ENCODE data around the gene STING1.
"Not testable (repeated sequence)": the region's sequence is repeated elsewhere in the genome, so short reads cannot be mapped to it uniquely, and the experiment has no call there.

Gene STING1

GRCh38 chr5:139451878-139452660 is 30.5 kb downstream of the STING1 start:
- no peak for DNase-seq (ENCODE audit: low read depth)
- no peak for TF ChIP-seq CTCF (IDR thresholded peaks at IDR 0.05; ENCODE audit: control insufficient read depth, extremely low read depth, insufficient read depth)
- no peak overlapping the region for H3K4me3 ChIP-seq (ENCODE audit: low read depth, low read length)

GRCh38 chr5:139451176-139451575 is 31.4 kb downstream of the STING1 start:
- no peak for DNase-seq (ENCODE audit: low read depth)
- H3K4me3 ChIP-seq (ENCODE audit: low read depth, low read length), result no peak overlapping the region
- TF ChIP-seq CTCF (IDR thresholded peaks at IDR 0.05; ENCODE audit: control insufficient read depth, extremely low read depth, insufficient read depth), result no peak

- no peak for TF ChIP-seq CTCF (IDR thresholded peaks at IDR 0.05; ENCODE audit: control insufficient read depth, extremely low read depth, insufficient read depth)
- DNase-seq (ENCODE audit: low read depth), result no peak
- H3K4me3 ChIP-seq (ENCODE audit: low read depth, low read length), result no peak overlapping the region
These were observed 35.4 kb downstream of the STING1 start for GRCh38 chr5:139446956-139447779.

DNA sequence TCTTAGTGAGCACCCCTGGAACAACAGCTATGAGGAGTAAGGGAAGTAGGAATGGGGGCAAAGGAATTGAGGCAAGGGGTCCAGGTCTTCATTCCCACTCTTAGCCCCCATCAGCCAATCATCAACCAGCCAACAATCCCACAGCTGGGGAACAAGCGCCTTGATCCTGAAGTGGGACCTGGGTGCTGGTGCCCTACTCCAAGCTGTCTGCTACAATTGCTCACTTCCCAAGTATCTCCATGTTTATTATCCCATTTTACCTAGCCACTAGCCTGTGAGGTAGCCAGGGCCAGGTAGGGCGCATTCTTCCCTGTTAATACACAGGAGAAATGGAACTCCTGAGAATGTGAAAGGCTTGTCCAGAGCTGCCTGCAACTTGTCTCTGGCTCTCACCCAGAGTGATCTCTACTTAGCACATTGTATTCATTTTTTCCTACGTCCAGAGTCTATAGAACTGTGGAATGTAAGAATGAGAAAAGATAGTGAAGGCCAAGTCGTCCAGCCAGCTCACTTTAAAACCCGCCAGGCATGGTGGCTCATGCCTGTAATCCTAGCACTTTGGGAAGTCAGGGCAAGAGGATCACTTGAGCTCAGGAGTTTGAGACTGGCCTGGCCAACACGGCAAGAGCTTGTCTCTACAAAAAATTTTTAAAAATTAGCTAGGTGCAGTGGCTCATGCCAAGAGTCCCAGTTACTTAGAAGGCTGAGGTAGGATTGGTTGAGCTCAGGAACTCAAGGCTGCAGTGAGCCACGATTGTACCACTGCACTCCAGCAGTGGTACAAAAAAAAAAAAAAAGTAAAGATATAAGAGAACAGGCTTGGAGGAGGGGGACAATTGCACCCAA is 37.0 kb downstream of the STING1 start:
- no peak overlapping the region for H3K4me3 ChIP-seq (ENCODE audit: low read depth, low read length)
- TF ChIP-seq CTCF (IDR thresholded peaks at IDR 0.05; ENCODE audit: control insufficient read depth, extremely low read depth, insufficient read depth), result no peak
- no peak for DNase-seq (ENCODE audit: low read depth)

DNA sequence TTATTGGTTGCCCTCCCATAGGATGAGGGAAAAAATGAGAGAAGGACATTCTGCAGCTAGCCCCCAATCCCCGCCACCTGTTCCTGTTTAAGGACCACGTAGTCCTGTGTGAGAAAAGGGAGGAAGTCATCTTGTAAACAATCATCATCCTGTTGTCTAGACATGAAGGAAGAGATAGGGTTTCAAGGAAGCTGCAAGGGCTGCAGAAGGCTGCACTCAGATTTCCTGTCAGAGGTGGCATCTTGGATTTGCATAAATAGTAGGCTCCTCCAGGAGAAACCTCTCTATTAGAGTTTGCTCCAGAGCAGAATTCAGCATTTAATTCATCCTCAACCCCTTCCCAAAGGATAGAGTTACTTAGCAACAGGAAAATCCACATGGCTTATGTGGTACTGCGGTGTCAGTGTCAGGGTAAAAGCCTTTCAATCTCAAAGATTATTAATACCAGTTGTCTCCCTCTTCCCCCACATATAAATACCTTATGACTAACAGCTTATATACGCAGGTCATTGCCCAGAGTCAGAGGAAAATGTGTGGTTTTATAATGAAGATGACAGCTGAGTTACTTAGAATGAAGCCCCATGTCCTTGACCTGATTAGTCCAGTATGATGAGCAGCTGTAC is 38.6 kb downstream of the STING1 start:
- H3K4me3 ChIP-seq (ENCODE audit: low read depth, low read length), result no peak overlapping the region
- no peak for TF ChIP-seq CTCF (IDR thresholded peaks at IDR 0.05; ENCODE audit: control insufficient read depth, extremely low read depth, insufficient read depth)
- DNase-seq (ENCODE audit: low read depth), result no peak

DNA sequence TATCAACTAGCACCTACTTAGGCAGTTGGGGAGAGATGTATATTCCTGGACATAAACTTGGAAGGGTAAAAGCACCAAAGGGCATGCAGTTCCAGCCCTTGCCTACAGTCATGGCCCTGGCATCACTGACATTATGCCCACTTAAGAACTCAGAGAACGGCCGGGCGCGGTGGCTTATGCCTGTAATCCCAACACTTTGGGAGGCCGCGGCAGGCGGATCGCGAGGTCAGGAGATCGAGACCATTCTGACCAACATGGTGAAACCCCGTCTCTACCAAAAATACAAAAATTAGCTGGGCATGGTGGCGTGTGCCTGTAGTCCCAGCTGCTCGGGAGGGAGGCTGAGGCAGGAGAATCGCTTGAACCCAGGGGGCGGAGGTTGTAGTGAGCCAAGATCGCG is 42.1 kb downstream of the STING1 start:
- not testable (repeated sequence) for DNase-seq (ENCODE audit: low read depth)

More for the DNA sequence above, 42.1 kb downstream of the STING1 start:
- H3K4me3 ChIP-seq (ENCODE audit: low read depth, low read length), result not testable (repeated sequence)

Measured in LNCaP clone FGC (cell line).